Measurements from ENCODE around the gene PRKAG3. TPM values are rescaled to one million over a fixed set of nuclear protein-coding genes. Genes with fewer than 3 reads are reported as not detected.

PRKAG3 gene
- total and polyA plus RNA-seq, 9 of the 15 experiments (the other 6 are each of a cell fraction or from before 2014, with no cell fraction given) = not detected

DNA sequence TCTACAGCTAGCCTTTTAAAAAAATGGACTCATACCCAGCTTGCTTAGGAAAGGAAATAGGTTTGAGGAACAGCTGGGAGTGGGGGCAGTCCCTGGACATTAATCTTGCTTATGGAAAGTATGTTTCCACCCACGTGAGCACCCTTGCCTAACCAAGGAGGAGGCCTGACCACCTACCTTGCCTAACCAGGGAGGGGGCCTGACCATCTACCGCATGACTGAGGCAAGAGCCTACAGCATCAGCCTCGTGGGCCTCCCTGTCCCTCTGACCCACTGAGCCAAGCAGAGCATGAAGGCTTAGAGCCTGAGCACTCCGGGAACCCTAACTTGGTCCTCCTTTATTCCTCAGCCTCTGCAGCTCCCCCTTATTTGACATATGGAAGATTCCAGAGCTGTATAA, 20.2 kb downstream of the PRKAG3 start:
- Histone ChIP-seq H3K9me1 (ENCODE audit: control insufficient read depth, insufficient read depth, low read length) (no peaks in the 10 kb centered on the region), H3K9ac (ENCODE audit: insufficient read depth in 1 of 2, low read depth in 2 of 2, low read length in 2 of 2) (no peak overlapping the region), H3K9me3 (replicated peaks; ENCODE audit: control insufficient read depth, insufficient read depth, low read depth, low read length) (no peaks in the 10 kb centered on the region), H3K36me3 (ENCODE audit: control insufficient read depth, insufficient read depth, low read length) (no peaks in the 10 kb centered on the region), H3K4me2 (ENCODE audit: insufficient read depth, low read length) (no peak overlapping the region), H2AFZ (ENCODE audit: low read depth, low read length) (no peak overlapping the region), H3K4me1 (replicated peaks in 1 of 2; ENCODE audit: control insufficient read depth in 2 of 2, insufficient read depth in 2 of 2, low read length in 2 of 2) (no peaks in the 10 kb centered on the region; a peak in 1 of 5 replicates), H3K4me3 (no peak overlapping the region), H3K27ac (ENCODE audit: extremely low read depth, low read depth, low read length) (no peak overlapping the region), H4K20me1 (replicated peaks; ENCODE audit: control insufficient read depth, insufficient read depth, low read length) (no peaks in the 10 kb centered on the region), H3K79me2 (ENCODE audit: control insufficient read depth, insufficient read depth, low read length) (no peaks in the 10 kb centered on the region), H3K27me3 (ENCODE audit: control insufficient read depth in 2 of 2, insufficient read depth in 2 of 2, low read length in 2 of 2) (peaks cover 14 to 48% of the 10 kb centered on the region in 2 experiments; a peak in 4 of 5 replicates)
- DNase-seq (ENCODE audit: extremely low read depth in 1 of 4, low spot score in 3 of 4) = no peak
- CTCF ChIA-PET (ENCODE audit: low intra/inter-chr PET ratio) = no interaction called here
- no TSS peak for BruUV-seq (replicated peaks)
- POLR2A ChIA-PET = no interaction called here
- intact Hi-C loops (cut with micrococcal nuclease) = no loop called here
- TF ChIP-seq, protein P1, sequence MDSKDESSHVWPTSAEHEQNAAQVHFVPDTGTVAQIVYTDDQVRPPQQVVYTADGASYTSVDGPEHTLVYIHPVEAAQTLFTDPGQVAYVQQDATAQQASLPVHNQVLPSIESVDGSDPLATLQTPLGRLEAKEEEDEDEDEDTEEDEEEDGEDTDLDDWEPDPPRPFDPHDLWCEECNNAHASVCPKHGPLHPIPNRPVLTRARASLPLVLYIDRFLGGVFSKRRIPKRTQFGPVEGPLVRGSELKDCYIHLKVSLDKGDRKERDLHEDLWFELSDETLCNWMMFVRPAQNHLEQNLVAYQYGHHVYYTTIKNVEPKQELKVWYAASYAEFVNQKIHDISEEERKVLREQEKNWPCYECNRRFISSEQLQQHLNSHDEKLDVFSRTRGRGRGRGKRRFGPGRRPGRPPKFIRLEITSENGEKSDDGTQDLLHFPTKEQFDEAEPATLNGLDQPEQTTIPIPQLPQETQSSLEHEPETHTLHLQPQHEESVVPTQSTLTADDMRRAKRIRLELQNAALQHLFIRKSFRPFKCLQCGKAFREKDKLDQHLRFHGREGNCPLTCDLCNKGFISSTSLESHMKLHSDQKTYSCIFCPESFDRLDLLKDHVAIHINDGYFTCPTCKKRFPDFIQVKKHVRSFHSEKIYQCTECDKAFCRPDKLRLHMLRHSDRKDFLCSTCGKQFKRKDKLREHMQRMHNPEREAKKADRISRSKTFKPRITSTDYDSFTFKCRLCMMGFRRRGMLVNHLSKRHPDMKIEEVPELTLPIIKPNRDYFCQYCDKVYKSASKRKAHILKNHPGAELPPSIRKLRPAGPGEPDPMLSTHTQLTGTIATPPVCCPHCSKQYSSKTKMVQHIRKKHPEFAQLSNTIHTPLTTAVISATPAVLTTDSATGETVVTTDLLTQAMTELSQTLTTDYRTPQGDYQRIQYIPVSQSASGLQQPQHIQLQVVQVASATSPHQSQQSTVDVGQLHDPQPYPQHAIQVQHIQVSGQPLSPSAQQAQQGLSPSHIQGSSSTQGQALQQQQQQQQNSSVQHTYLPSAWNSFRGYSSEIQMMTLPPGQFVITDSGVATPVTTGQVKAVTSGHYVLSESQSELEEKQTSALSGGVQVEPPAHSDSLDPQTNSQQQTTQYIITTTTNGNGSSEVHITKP (IDR thresholded peaks at IDR 0.05; ENCODE audit: partially characterized antibody) = peak; percentile 90
- TF ChIP-seq ZNF134 (CRISPR knock-in tag; conservative IDR thresholded peaks at IDR 0.05) (no peak), HIVEP1 (CRISPR knock-in tag; IDR thresholded peaks at IDR 0.05) (no peak)
- TF ChIP-seq, protein P2, sequence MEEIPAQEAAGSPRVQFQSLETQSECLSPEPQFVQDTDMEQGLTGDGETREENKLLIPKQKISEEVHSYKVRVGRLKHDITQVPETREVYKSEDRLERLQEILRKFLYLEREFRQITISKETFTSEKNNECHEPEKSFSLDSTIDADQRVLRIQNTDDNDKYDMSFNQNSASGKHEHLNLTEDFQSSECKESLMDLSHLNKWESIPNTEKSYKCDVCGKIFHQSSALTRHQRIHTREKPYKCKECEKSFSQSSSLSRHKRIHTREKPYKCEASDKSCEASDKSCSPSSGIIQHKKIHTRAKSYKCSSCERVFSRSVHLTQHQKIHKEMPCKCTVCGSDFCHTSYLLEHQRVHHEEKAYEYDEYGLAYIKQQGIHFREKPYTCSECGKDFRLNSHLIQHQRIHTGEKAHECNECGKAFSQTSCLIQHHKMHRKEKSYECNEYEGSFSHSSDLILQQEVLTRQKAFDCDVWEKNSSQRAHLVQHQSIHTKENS (CRISPR knock-in tag; IDR thresholded peaks at IDR 0.05) = no peak
- TF ChIP-seq, protein P3, sequence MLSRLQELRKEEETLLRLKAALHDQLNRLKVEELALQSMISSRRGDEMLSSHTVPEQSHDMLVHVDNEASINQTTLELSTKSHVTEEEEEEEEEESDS (CRISPR knock-in tag; IDR thresholded peaks at IDR 0.05) = no peak
- in situ Hi-C loops (cut with MboI) = no loop called here
- ATAC-seq = no peak
- 11% methylated on average over 4 of the region's 4 CpGs for WGBS (ENCODE audit: insufficient coverage, low coverage, missing lambda C conversion rate)
- no peak for FAIRE-seq

Measured in K562 (cell line).